HG03159 (cell line): ENCODE data around the gene TSPEAR.

Experiments
- ATAC-seq: cut with Tn5 transposase; IDR thresholded peaks from one replicate; pipeline ENCODE4 v1.9.1; 2021; ENCODE audit warnings: mild to moderate bottlenecking, moderate library complexity; ENCODE audit not compliant: unreplicated experiment

The TSPEAR gene

DNA sequence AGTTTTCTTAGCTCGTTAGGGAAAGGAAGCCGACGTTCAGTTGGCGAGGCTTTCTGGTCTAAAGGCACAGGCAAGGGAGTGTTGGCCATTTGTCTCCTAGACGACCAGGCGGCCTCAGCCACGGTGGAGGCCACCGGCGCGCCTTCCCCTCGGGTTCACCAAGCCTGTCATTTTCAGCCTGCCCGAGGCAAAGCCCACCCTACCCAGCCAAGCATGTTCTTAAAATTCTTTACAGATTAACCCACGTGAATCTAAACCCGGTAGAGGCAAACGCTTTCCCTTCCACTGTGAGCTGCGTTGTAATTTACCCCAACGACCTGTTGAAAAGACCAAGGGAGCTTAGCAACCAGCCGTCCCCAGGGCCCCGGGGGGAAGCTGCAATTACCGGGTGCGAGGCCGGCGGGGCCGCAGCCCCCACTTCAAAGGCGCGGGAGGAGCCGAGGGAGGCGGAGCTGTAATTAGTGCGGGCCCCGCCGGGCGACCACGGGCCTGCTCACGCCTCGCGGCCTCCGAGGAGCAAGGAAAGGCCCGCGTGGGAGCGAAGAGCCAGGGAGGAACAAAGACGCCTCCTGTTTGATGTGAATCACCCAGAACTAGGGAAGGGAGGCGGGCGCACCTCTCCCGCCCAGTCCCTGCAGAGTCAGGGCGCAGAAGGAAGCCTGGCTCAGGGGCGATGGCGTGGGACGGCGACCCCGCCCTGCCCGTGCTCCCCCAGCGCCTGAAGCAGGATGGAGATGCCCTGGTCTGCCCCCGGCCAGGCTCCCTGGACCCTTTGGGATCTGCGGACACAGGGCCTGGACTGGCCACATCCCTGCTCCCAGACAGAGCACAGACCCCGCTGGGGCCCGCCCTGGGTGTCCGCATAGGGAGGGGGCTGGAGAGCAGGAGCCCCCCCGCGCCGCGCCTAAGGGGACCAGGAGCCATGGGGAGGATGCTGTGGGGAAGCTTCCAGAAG, 12.1 kb upstream of the TSPEAR start:
- ATAC-seq: no peak

DNA sequence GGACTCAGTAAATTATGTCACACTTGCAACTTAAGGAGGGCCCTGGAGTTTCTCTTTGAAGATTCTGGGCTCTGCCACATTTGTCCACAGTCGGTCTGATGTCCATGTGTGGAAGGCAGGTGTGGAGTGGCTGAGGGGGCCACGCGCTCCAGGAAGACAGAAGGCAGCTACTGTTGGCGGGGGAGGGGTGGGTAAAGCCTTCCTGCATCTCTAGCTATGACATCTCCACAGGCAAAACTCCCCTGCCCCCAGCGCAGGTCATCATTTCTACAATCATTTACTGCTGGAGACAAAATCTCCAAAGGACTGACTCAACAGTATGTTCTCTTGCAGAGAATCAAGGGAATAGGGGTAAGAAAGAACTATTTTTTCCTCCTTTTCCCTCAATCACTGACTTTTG, 11.4 kb upstream of the TSPEAR start:
- ATAC-seq: no peak

DNA sequence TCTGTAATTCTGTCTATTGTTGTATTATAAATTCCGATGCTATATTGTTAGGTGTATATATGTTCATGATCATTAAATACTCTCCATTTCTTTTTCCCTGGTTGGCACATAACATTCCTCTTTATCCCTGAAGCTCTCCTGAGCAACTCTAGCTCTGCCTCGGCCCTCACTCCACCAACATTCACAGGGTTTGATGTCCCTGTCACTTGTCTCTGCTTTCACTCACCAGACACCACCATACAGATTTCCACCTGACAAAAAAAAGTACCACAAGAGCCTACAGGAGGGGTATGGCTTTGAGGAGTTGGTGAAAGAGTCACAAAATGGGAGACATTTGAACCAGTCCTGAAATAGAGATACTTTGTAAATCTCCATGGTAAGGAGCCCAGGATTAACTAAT, 8.8 kb upstream of the TSPEAR start:
- no peak for ATAC-seq

DNA sequence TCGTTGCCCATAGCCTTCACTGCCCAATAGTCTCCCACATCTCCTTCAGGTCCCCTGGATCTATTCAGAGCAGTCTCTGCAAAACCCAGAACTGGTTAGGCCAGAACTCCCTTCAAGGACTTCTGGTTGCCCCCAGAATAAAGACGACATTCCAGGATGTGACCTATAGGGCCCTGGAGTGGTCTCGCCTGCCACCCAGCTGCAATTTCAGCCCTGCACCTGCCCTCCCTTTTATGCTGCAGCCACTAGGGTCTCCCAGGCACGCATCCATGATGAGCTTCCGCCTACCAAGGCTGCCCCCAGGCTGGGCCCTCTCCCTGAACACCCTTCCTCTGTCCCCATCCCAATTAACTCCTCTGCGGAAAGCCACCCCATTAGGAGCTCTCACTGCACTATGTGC, 7.2 kb upstream of the TSPEAR start:
- no peak for ATAC-seq

DNA sequence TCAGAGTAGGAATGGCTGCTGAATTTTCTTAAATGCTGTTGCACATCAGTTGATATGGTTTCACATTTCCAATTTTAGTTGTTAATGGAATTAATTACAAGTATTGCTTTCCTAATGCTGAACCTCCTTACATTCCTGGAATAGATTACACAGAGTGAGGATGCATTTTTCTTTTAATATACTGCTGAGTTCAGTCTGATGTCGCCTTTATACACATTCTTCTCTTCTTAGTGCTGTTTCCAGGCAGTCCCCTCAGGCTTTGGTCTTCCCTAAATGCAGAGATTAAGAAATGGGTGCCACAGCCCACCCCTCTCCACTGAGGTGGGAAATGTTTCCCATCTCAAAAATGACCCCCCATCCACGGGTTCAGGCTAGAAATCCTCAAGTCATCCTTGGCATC, 6.7 kb upstream of the TSPEAR start:
- ATAC-seq: no peak

DNA sequence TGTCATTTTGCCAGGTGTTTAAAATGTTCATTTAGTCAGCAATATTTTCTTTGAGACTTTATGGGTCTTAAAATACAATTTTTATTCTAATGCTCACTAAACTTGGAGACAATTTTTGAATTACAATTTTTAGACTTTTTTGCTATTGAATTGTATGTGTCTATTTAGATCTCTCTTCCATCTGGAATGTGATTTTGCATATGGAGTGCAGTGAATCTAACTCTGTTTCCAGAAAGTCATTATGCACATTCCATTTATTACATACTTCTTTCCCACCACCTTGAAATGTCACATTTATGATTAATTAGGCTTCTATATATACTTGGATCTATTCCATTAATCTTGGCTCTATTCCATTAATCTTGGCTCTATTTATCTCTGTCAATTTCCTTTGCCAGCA, 5.6 kb upstream of the TSPEAR start:
- no peak for ATAC-seq

DNA sequence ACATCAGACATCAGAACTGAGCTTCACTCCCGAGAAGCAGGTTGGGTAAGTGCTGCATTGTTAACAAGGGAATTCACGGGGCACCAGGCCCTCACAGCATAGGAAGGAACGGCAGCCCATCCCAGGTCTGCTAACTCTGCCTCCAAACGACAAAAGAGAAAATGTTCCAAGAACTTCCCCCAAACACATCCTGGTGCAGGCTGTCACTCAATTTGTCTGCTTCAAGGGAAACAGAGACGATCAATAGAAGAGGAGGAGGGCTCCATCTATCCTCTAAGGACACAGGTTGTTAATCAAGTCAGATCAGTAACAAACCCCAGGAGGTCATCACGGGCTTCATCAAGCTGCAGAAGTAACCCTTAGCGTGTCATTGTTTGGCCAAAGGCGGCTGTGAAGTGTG, 3.5 kb upstream of the TSPEAR start:
- no peak for ATAC-seq

DNA sequence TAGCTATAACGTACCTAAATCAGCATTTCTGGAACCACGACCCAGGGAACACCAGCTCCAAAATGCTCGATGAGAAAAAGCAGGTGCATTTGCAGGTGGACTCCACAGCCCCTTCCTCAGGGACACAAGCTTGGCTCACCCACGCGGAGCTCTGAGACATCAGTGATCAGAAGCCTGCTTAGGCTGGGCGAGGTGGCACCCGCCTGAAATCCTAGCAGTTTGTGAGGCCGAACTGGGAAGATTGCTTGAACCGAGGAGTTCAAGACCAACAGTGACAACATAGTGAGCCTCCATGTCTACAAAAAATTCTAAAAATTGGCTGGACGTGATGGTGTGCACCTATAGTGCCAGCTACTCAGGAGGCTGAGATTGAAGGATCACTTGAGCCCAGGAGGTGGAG, 2.5 kb upstream of the TSPEAR start:
- no peak for ATAC-seq

DNA sequence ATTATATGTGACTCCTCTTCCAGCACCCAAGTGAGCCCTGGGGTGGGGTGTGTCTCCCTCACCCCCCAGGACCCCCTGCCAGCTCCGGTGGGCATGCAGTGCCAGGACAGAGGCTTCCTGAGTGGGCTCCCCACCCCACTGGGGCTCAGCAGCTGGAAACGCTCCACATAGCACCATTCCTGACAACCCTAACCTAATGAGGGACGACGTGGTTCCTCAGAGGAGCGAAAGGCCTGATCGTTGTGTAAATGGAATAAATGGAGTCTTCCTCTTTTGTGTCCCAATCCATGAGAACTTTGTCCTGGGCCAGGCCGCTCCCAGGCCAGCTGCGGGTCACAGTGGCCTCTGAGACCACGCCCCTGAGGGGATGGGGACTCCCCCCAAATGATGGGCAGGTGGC, 1.8 kb upstream of the TSPEAR start:
- no peak for ATAC-seq

DNA sequence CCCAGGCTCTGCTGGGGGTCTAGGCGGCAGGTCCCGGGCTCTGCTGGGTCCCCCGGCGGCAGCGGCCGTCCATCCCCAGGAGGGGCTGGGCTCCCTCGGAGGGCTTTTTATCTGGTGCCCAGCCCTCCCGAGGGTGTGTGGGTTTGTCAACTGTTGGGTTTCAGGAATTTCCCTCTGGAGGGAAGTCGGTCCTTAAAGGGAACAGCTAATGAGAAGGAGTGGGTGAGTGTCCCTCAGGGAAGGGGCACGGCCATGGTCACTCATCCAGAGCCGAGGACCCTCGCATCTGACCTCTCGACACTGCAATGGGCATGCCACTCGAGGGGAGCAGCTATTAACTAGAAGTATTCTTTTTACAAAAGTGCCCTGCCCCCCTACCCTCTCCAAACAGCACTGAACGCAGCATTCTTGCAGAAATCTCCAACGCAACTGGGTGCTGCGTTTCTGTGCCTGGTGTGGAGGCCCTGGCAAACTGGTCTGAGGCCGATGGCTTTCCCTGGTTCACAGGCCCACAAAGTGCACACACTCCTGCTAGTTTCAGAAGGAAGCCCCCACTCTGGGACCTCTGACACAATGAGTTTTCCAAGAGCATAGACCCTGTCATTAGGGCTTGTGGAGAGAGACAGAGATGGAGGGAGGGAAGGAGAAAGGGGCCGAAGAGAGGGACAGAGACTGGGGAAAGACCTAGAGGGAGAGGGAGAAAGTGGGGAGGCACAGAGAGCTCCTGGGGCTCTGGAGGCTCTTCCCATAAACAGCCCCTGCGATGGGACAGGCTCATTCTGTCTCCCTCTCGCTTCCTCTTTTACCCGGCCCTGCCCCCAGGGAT, 1.0 kb upstream of the TSPEAR start:
- ATAC-seq: no peak

DNA sequence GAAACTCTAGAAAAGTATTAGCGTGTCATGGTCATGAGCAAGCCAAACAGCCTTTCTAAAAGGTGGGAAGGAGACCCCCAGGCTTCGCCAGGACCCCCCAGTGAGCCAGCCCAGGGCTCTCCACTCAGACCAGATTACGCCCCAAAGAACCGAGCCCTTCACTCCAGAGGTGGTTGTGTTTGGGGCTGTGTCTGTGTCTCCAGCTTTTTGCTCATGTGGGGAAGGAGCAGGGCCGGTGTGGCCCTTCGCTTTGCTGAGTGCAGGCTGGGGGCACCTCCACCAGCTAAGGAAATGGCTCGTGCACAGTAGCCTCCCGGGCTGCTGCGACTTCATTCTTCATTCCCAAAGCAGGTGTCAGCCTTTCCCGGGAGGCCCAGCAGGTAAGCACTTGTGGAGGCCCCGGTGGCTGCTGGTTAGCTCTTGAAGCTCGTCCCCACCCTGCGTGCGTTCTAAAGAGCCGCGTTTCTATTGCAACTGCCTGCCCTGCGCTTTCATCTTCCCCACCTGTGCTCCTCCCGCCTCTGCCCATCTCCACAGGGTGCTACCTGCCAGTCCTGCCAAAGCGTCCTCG, 531 bp downstream of the TSPEAR start:
- ATAC-seq: no peak

DNA sequence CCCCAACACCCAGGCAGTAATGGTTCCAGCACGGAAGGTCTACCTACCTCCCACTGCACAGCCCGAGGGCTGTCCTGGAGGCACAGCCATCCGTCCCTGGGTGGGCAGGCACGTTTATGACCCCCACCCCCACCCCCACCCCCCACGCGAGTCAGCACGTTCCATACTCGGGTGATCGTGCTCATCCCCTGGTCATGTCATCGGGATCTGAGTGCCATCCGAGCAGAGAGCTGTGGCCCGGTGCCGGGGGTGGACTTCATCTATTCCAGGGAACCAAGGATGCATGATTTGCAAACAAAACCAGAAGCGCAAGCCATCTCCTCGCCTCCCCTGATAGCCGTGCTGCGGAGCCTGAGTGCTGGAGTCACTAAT, 1.1 kb downstream of the TSPEAR start:
- ATAC-seq: no peak

DNA sequence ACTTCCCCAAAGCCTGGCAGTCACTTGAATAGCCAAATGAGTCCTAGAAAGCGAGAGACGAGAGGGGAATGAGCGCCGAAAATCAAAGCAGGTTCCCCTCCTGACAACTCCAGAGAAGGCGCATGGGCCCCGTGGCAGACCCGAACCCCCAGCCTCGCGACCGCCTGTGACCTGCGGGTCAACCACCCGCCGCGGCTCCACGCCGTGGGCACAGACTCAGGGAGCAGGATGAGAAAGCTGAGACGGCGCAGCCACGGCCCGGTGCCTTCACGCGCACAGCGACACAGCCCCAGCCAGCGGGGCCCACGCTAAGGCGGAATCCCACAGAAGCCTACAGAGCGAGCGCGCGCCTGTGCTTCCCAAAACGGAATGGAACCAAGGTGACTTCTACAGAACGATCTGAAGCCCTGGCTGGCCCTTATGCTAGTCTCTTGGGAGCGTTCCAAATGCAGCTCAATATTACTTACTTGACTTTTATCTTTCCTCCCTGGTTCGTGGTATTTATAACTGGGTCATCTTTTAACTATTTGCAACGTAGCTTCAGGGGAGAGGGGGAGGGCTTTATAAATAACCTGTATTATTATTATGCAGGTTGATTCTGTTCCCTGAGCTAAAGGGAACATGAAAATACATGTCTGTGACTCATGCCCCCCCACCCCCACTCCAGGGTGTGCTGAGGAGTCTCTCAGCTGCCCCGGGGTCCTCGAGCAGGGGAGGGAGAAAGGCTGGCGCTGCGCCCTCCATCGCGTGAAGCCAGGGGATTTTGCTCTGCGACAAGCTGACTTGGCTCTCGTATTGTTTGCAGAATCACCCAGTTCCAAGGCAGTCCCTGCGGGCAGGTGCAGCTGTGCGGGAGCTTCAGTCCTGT, 1.7 kb downstream of the TSPEAR start:
- no peak for ATAC-seq

DNA sequence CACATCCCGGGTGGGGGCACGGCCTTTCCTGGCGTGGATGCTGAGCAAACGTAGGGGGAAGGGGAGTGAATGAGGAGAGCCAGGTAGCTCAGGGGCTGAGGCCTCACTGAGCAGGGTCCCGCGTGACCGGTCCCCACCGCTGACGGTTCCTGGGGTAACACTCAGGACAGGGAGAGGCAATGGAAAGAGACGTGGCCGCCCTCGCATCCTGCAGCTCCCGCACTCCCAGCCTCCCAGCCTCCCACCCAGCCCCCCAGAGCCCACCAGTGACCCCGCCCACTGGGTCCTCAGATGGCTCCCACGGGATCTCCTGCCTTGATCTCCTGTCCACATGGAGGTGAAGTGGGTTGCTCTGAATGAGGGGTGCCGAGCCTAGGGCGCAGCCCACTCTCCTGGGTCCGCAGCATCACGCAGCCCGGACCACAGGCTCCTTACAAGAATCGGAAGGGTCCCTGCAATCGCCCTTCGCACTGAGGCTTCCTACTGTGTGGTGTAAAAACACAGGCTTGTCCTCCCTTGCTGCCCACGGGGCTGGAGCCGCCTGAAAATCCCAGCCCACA, 2.4 kb downstream of the TSPEAR start:
- ATAC-seq: no peak

DNA sequence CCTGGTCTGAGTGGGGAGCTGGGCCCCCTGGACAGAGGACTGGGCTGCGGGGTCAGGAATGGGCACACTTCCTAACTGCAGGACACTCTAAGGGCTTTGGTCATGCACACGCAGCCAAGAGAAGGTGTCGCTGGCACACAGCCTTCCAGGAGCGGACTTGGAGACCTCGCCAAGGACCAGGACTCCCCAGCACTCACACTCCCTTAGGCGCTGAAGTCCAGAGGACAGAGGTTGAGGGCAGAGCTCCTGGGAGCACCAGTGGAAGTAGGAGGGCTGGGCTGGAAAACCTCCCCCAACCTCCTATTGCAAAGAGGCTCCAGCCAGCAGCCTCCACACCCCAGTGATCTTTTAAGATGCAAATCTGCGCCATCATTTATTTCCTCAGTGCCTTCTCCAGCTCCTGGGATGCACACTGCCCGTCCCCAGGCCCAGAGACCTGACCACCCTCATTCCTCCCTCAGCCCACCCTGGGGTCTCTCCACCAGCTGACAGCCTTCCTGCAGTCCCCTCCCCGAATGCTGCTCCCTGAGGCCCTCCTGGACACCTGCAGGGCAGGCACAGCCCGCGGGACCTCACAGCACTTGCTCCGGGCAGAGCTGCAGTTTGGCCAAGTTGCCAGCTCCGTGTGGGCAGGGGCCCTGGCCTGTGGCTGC, 3.0 kb downstream of the TSPEAR start:
- ATAC-seq: no peak

DNA sequence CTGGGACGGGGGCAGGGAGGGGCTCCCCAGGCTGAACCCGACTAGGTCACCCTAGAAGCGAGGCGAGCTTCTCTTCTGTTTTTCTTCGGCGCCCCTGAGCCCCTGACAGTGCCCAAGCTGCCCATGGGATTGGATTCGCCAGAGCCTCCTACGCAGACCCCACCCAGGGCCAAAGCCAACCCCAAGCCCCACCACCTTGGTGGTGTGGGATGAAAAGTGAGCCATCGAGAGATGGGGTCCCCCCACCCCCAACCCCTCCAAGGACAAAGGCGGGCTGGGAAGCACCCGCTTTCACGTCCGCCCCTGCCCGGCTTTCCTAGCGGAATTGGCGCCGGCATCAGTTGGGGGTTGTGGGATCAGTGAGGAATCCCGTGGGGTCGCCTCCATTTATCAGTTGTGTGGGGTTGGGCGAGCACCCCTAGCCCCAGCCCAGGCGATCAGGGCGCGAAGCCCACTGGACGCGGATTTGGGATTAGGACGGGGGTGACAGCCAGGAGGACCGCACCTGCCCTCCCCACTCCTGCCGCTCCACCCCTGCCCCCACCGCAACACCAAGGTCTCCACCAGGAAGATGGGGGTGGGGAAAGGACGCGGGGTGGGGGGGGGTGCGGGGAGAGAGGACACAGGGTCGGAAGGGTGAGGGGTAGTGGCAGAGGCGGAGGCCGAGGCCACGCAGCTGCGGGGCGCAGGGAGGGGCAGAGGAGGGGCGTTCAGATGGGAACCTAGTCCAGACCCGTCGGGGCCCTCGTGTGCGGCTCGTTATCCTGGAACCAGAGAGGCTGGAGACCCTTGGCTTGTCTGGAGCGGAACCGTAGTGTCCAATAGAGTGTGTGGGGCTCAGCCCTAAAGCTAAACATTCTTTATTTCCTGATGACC, 4.4 kb downstream of the TSPEAR start:
- ATAC-seq: no peak

DNA sequence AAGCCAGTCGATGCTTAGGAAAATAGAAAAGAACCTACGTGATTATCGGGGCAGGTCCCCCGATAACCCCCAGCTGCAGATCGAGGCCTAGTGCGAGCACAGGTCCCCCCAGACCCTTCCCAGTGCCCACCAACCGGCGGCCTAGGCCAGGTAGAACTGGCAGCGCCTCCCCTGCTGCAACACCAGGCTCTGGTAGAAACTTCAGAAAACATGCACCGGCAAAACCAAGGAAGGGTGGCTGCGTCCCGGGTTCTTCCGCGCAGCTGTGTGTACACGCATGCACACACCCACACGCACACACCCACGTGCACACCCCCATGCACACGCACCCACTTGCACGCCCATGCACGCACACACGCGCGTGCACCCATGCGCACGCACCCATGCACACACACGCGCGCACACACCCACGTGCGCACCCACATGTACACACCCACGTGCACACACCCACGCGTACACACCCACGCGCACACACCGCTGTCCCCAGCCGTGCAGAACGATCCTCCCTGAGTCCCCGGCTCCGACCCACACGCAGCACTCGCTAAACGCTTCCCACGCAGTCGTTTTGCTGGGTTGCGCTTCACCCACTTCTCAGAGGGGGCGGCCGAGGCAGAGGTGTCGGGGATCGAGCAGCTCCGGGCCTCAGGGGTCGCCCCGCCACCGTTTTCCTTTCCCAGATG, 5.2 kb downstream of the TSPEAR start:
- no peak for ATAC-seq

DNA sequence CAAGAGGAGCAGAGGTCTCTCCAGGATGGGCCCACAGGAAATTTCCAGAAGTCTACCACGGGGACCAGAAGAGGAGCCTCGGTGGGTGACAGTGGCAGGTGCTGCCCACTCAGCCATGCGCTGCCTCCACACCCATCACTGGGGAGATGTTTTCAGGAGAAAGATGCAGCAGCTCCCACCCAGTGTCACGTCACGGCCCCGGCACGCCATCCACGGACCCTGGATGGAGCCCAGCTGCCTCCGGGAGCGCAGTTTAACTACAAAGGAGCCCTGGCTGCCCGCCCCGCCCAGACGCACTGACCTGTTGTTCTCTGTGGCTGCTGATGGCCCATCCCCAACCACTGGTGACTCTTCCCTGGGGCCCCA, 6.8 kb downstream of the TSPEAR start:
- ATAC-seq: no peak
